ENCODE results near the gene NHP2.

- TF ChIP-seq CTCF (IDR thresholded peaks at IDR 0.05 in 4 of 5, conservative IDR thresholded peaks at IDR 0.05 in 1 of 5) (no peak), POLR2A (IDR thresholded peaks at IDR 0.05) (no peak)
Measured at GRCh38 chr5:178189433-178189832, 35.7 kb upstream of the NHP2 start.
